IPS-18c (cell line): Measurements from ENCODE around the gene HDAC4.

Experiments
- H3K4me3 ChIP-seq: 2 replicates; pipeline ENCODE4 v1.7.0; 2013; ENCODE audit warnings: low read depth, mild to moderate bottlenecking, low read length, moderate library complexity; ENCODE audit not compliant: insufficient read depth
- H3K9me3 ChIP-seq: one replicate; pipeline ENCODE4 v1.6.1; 2013; ENCODE audit warnings: mild to moderate bottlenecking, low read length, moderate library complexity; ENCODE audit not compliant: control insufficient read depth, insufficient read depth

Gene HDAC4

GRCh38 chr2:239313776-239314175, 87.0 kb downstream of the HDAC4 start:
- Histone ChIP-seq H3K9me3 (no peaks in the 10 kb centered on the region), H3K4me3 (no peak overlapping the region)

GRCh38 chr2:239312741-239313667, 87.8 kb downstream of the HDAC4 start:
- H3K9me3 ChIP-seq = no peaks in the 10 kb centered on the region
- no peak overlapping the region for H3K4me3 ChIP-seq

- H3K9me3 ChIP-seq = no peaks in the 10 kb centered on the region
- no peak overlapping the region for H3K4me3 ChIP-seq
These were observed 88.7 kb downstream of the HDAC4 start for GRCh38 chr2:239312081-239312511.

- Histone ChIP-seq H3K9me3 (no peaks in the 10 kb centered on the region), H3K4me3 (no peak overlapping the region)
These were observed 89.4 kb downstream of the HDAC4 start for GRCh38 chr2:239311132-239312040.

GRCh38 chr2:239310401-239311061, 90.3 kb downstream of the HDAC4 start:
- Histone ChIP-seq H3K4me3 (no peak overlapping the region), H3K9me3 (no peaks in the 10 kb centered on the region)

- Histone ChIP-seq H3K4me3 (no peak overlapping the region), H3K9me3 (no peaks in the 10 kb centered on the region)
These were observed 91.2 kb downstream of the HDAC4 start for GRCh38 chr2:239309398-239310245.

- Histone ChIP-seq H3K4me3 (no peak overlapping the region), H3K9me3 (no peaks in the 10 kb centered on the region)
These were observed 92.0 kb downstream of the HDAC4 start for GRCh38 chr2:239308661-239309397.

- H3K4me3 ChIP-seq = no peak overlapping the region
- peaks cover 2% of the 10 kb centered on the region for H3K9me3 ChIP-seq
These were observed 92.8 kb downstream of the HDAC4 start for GRCh38 chr2:239307921-239308613.

GRCh38 chr2:239307221-239307569, 93.6 kb downstream of the HDAC4 start:
- H3K9me3 ChIP-seq = peaks cover 2% of the 10 kb centered on the region
- no peak overlapping the region for H3K4me3 ChIP-seq

GRCh38 chr2:239306274-239307220, 94.3 kb downstream of the HDAC4 start:
- Histone ChIP-seq H3K9me3 (peaks cover 2% of the 10 kb centered on the region), H3K4me3 (no peak overlapping the region)

- Histone ChIP-seq H3K9me3 (peaks cover 2% of the 10 kb centered on the region), H3K4me3 (no peak overlapping the region)
These were observed 95.0 kb downstream of the HDAC4 start for GRCh38 chr2:239305771-239306170.

- no peak overlapping the region for H3K4me3 ChIP-seq
- H3K9me3 ChIP-seq = peaks cover 2% of the 10 kb centered on the region
These were observed 95.6 kb downstream of the HDAC4 start for GRCh38 chr2:239305222-239305575.

GRCh38 chr2:239304533-239305221, 96.1 kb downstream of the HDAC4 start:
- H3K9me3 ChIP-seq = peaks cover 2% of the 10 kb centered on the region
- no peak overlapping the region for H3K4me3 ChIP-seq
